SU-DHL-6 (cell line): ENCODE results near the gene SLC34A3.

Experiments used
- H2AFZ ChIP-seq: fragments of 200-600 bp; sonication (generic); 2 replicates; pipeline ENCODE4 v1.6.1; 2014; ENCODE audit warnings: low read depth, mild to moderate bottlenecking, moderate library complexity, mixed read lengths, antibody characterized with exemption, low read length; ENCODE audit not compliant: severe bottlenecking
- H3F3A ChIP-seq: fragments of 200-600 bp; shearing (Covaris generic); 2 replicates; pipeline ENCODE4 v1.6.0; 2016; ENCODE audit warnings: antibody characterized with exemption, mild to moderate bottlenecking; ENCODE audit not compliant: insufficient read depth
- H3K27ac ChIP-seq: fragments of 200-600 bp; sonication (generic); 2 replicates; pipeline ENCODE4 v1.5.1; 2016; ENCODE audit warnings: low read depth, mild to moderate bottlenecking, low read length, moderate library complexity, mixed read lengths
- H3K27me3 ChIP-seq: fragments of 200-600 bp; sonication (generic), shearing (Covaris generic); 2 replicates; pipeline ENCODE4 v1.6.0; 2014; ENCODE audit warnings: mild to moderate bottlenecking, low read length
- H3K36me3 ChIP-seq: fragments of 200-600 bp; sonication (generic); 2 replicates; pipeline ENCODE4 v1.6.1; 2014; ENCODE audit warnings: mild to moderate bottlenecking, low read length, mixed read lengths
- H3K4me2 ChIP-seq: fragments of 300-600, 200-600 bp; shearing (Covaris generic), sonication (generic); 2 replicates; pipeline ENCODE4 v1.6.0; 2014; ENCODE audit warnings: low read length, low read depth, mild to moderate bottlenecking; ENCODE audit not compliant: poor library complexity, severe bottlenecking
- H3K4me3 ChIP-seq: fragments of 200-600 bp; sonication (generic); 2 replicates; pipeline ENCODE4 v1.5.1; 2014; ENCODE audit warnings: antibody characterized with exemption, low read length, mild to moderate bottlenecking, mixed read lengths; ENCODE audit not compliant: insufficient read depth, poor library complexity, severe bottlenecking
- H3K79me2 ChIP-seq: fragments of 200-600 bp; sonication (generic); 2 replicates; pipeline ENCODE4 v1.6.1; 2014; ENCODE audit warnings: mild to moderate bottlenecking, low read length, moderate library complexity; ENCODE audit not compliant: insufficient read depth
- H3K9ac ChIP-seq: fragments of 200-600 bp; sonication (generic); 2 replicates; pipeline ENCODE4 v1.7.0; 2014; ENCODE audit warnings: mild to moderate bottlenecking, low read length
- H3K9me2 ChIP-seq: fragments of 200-600 bp; sonication (generic); replicated peaks from 2 replicates; pipeline ENCODE4 v1.6.1; 2014; ENCODE audit warnings: low read length; ENCODE audit not compliant: insufficient read depth
- H3K9me3 ChIP-seq: fragments of 200-600 bp; sonication (generic); 2 replicates; pipeline ENCODE4 v1.6.1; 2014; ENCODE audit warnings: low read length, mixed read lengths; ENCODE audit not compliant: insufficient read depth
- H4K20me1 ChIP-seq: fragments of 200-600 bp; sonication (generic); 2 replicates; pipeline ENCODE4 v1.6.1; 2014; ENCODE audit warnings: low read depth, mild to moderate bottlenecking, antibody characterized with exemption, low read length, moderate library complexity, mixed read lengths
- CTCF ChIP-seq: fragments of 200-600 bp; sonication (generic); IDR thresholded peaks from one replicate; pipeline ENCODE4 v1.5.1; 2017; ENCODE audit warnings: antibody characterized with exemption, mild to moderate bottlenecking, low read length, moderate library complexity; ENCODE audit not compliant: insufficient read depth, poor library complexity, severe bottlenecking
- EZH2phosphoT487 ChIP-seq: fragments of 200-600 bp; sonication (generic), shearing (Covaris generic); conservative IDR thresholded peaks from 2 replicates; pipeline ENCODE4 v1.6.1; 2018; ENCODE audit warnings: mild to moderate bottlenecking, antibody characterized with exemption, low read length, moderate library complexity, mixed read lengths

The SLC34A3 gene

GRCh38 chr9:137230705-137231371 is at the start of gene SLC34A3:
SLC34A3 (plus strand) TSS chr9:137230901; CDS start chr9:137231703, 802 bp downstream.
- H3K79me2 ChIP-seq, result no peaks in the 10 kb centered on the region
- no peak within 1 kb of the TSS for H2AFZ ChIP-seq
- H3K9me2 ChIP-seq, result no peaks in the 10 kb centered on the region
- no peaks in the 10 kb centered on the region for H3K27me3 ChIP-seq
- no peaks in the 10 kb centered on the region for H3F3A ChIP-seq
- TF ChIP-seq EZH2phosphoT487, result no peak
- no peak for TF ChIP-seq CTCF
- no peaks in the 10 kb centered on the region for H3K36me3 ChIP-seq
- no peaks in the 10 kb centered on the region for H3K9me3 ChIP-seq
- H3K9ac ChIP-seq, result no peak within 1 kb of the TSS
- H3K27ac ChIP-seq, result no peak within 1 kb of the TSS
- no peak within 1 kb of the TSS for H3K4me2 ChIP-seq
- H4K20me1 ChIP-seq, result no peaks in the 10 kb centered on the region
- no peak within 1 kb of the TSS for H3K4me3 ChIP-seq

- Histone ChIP-seq H3K27ac (no peak overlapping the region), H3F3A (no peaks in the 10 kb centered on the region), H2AFZ (no peak overlapping the region), H3K36me3 (no peaks in the 10 kb centered on the region), H3K9me2 (no peaks in the 10 kb centered on the region), H3K4me2 (no peak overlapping the region), H3K9ac (no peak overlapping the region), H3K9me3 (no peaks in the 10 kb centered on the region), H3K27me3 (no peaks in the 10 kb centered on the region), H3K4me3 (no peak overlapping the region), H3K79me2 (no peaks in the 10 kb centered on the region), H4K20me1 (no peaks in the 10 kb centered on the region)
- TF ChIP-seq EZH2phosphoT487, result no peak
- TF ChIP-seq CTCF, result no peak
Observed at GRCh38 chr9:137181680-137182079, 49.0 kb upstream of the SLC34A3 start.

GRCh38 chr9:137182836-137183235 is 47.9 kb upstream of the SLC34A3 start:
- H3K27me3 ChIP-seq, result no peaks in the 10 kb centered on the region
- no peaks in the 10 kb centered on the region for H4K20me1 ChIP-seq
- H3K4me2 ChIP-seq, result no peak overlapping the region
- no peaks in the 10 kb centered on the region for H3K9me3 ChIP-seq
- H3K9me2 ChIP-seq, result no peaks in the 10 kb centered on the region
- H3K79me2 ChIP-seq, result peaks cover 9% of the 10 kb centered on the region
- no peak overlapping the region for H2AFZ ChIP-seq
- no peak overlapping the region for H3K9ac ChIP-seq
- no peak overlapping the region for H3K4me3 ChIP-seq
- no peak overlapping the region for H3K27ac ChIP-seq
- TF ChIP-seq EZH2phosphoT487, result no peak
- no peak for TF ChIP-seq CTCF
- H3K36me3 ChIP-seq, result no peaks in the 10 kb centered on the region
- H3F3A ChIP-seq, result no peaks in the 10 kb centered on the region
